NCI-H128 (cell line): ENCODE data around the gene SLC52A1.

Experiments used
- DNase-seq: peaks from one replicate; lab custom pipeline; 2025; ENCODE audit not compliant: unreplicated experiment; lab: John Stamatoyannopoulos, UW

SLC52A1 gene

GRCh38 chr17:4994081-4994595 lies 41.1 kb downstream of the SLC52A1 start:
- no peak for DNase-seq

GRCh38 chr17:4987767-4988567 lies 47.3 kb downstream of the SLC52A1 start:
- DNase-seq, result no peak

GRCh38 chr17:4986951-4987766 lies 48.1 kb downstream of the SLC52A1 start, which contains the start of gene CAMTA2:
Gene CAMTA2, minus strand, starts transcription at chr17:4987675. Its CDS starts 1,453 bp downstream, at chr17:4986222.
- DNase-seq, result no peak

GRCh38 chr17:4986403-4986802 lies 48.8 kb downstream of the SLC52A1 start:
- DNase-seq, result no peak
